GM12865 (cell line): ENCODE measurements around the gene PRC1.
"Not testable (repeated sequence)": the region's sequence is repeated elsewhere in the genome, so short reads cannot be mapped to it uniquely, and the experiment has no call there.

Source experiments
- DNase-seq: peaks from one replicate; pipeline ENCODE4 v3.0.0; 2010; ENCODE audit warnings: low read depth
- H3K4me3 ChIP-seq: 2 replicates; pipeline ENCODE4 v1.5.1; 2011; ENCODE audit warnings: mild to moderate bottlenecking, low read depth, low read length, control low read depth
- CTCF ChIP-seq: IDR thresholded peaks from 2 replicates; pipeline ENCODE4 v1.5.1; 2011; ENCODE audit warnings: low read length, control low read depth, low read depth, inconsistent platforms; ENCODE audit not compliant: insufficient read depth; ENCODE audit errors: missing control alignments

The PRC1 gene

GRCh38 chr15:91017716-91018115 lies 23.4 kb upstream of the PRC1 start:
- TF ChIP-seq CTCF = no peak
- no peak overlapping the region for H3K4me3 ChIP-seq
- no peak for DNase-seq

- H3K4me3 ChIP-seq, DNase-seq: not testable (repeated sequence)
These were observed 19.4 kb upstream of the PRC1 start for GRCh38 chr15:91013701-91014100.

- no peak for TF ChIP-seq CTCF
- DNase-seq = no peak
- H3K4me3 ChIP-seq = no peak overlapping the region
These were observed 12.9 kb upstream of the PRC1 start for GRCh38 chr15:91007266-91007665.

- no peak for TF ChIP-seq CTCF
- no peak overlapping the region for H3K4me3 ChIP-seq
- no peak for DNase-seq
These were observed 6.9 kb upstream of the PRC1 start for GRCh38 chr15:91001209-91001608.

- DNase-seq = no peak
- no peak for TF ChIP-seq CTCF
- no peak overlapping the region for H3K4me3 ChIP-seq
These were observed 4.4 kb upstream of the PRC1 start for GRCh38 chr15:90998737-90999136.

- DNase-seq = peak; percentile 27
- H3K4me3 ChIP-seq = peak overlapping the region; percentile 98
- TF ChIP-seq CTCF = no peak
These were observed 297 bp downstream of the PRC1 start for GRCh38 chr15:90994059-90994416.

GRCh38 chr15:90991587-90992285 lies 2.6 kb downstream of the PRC1 start:
- no peak for DNase-seq
- no peak for TF ChIP-seq CTCF
- no peak overlapping the region for H3K4me3 ChIP-seq

- no peak overlapping the region for H3K4me3 ChIP-seq
- no peak for TF ChIP-seq CTCF
- no peak for DNase-seq
These were observed 3.9 kb downstream of the PRC1 start for GRCh38 chr15:90990446-90990845.
